HG03575 (cell line): Measurements from ENCODE around the gene DCUN1D2.
"Not testable (repeated sequence)": the region's sequence is repeated elsewhere in the genome, so short reads cannot be mapped to it uniquely, and the experiment has no call there.

Experiments used
- ATAC-seq: cut with Tn5 transposase; IDR thresholded peaks from one replicate; pipeline ENCODE4 v1.9.1; 2021; ENCODE audit not compliant: unreplicated experiment, insufficient number of reproducible peaks, low FRiP score; ENCODE audit errors: extremely low read depth

DCUN1D2 gene

DNA sequence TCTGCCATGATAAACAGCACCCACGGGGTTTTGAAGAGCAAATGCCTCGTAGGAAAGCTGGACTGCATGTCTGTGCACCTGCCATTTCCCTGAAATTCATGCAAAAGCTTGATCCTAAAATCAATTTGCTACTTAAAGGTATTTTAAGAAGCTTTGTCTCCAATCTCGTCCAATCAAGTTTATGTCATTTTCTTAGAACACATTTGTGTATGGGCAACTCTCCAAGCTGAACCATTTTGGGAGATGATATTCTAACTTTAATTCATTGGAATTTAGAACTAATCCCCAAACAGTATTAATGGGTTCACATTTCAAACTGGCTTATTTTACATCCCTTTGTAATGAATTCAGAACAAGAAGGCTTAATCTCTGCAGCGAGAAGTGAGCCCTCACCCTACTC lies 38.0 kb downstream of the DCUN1D2 start:
- no peak for ATAC-seq

DNA sequence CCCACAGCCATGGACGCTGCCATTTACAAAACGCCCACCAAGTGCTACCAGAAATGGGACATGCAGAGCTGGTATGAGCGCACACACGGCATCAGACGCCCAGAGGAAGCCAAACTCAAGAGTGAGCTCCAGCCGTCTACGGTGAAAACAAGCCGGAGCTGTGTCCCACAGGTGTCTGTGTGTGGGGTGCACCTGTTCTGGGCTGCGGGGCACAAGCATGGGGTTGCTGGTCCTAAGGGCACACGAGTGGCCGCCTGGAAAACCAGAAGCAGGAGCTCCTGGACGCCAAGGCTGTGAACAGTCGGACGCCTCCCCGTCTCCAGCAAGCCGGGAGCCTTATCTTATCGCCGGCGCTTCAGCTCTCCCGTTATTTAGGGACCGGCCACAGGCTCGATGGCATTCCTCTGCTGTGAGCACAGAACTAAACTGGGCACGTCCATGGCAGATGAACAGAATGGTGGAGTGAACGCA lies 38.5 kb downstream of the DCUN1D2 start:
- ATAC-seq: no peak

DNA sequence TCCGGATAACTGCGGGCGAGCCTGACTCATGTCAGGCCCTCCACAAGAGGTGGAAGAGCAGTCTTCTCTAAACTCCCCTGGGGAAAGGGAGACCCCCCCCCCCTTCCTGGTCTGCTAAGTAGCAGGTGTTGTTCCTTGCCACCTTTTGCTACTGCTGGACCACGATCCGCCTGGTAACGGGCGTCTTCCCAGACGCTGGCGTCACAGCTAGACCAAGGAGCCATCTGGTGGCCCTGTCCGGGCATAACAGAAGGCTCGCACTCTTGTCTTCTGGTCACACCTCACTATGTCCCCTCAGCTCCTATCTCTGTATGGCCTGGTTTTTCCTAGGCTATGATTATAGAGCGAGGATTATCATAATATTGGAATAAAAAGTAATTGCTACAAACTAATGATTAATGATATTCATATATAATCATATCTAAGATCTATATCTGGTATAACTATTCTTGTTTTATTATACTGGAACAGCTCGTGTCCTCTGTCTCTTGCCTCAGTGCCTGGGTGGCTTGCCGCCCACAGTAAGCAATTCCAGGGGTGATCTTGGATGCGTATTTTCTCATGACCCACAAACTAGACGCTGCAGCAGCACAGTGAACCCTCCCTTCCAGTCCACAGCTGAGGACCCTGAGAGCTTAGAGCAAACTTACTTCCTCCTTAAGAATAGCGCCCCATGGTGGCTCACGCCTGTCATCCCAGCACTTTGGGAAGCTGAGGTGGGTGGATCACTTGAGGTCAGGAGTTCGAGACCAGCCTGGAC lies 39.5 kb downstream of the DCUN1D2 start:
- not testable (repeated sequence) for ATAC-seq

DNA sequence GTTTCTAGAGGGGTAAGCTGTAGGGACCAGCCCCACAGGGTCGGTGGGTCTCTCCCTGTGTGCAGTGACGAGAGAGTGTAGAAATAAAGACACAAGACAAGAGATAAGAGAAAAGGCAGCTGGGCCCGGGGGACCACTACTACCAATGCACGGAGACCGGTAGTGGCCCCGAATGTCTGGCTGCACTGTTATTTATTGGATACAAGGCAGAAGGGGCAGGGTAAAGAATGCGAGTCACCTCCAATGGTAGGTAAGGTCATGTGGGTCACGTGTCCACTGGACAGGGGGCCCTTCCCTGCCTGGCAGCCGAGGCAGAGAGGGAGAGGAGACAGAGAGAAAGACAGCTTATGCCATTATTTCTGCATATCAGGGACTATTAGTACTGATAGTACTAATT lies 40.2 kb downstream of the DCUN1D2 start:
- not testable (repeated sequence) for ATAC-seq

DNA sequence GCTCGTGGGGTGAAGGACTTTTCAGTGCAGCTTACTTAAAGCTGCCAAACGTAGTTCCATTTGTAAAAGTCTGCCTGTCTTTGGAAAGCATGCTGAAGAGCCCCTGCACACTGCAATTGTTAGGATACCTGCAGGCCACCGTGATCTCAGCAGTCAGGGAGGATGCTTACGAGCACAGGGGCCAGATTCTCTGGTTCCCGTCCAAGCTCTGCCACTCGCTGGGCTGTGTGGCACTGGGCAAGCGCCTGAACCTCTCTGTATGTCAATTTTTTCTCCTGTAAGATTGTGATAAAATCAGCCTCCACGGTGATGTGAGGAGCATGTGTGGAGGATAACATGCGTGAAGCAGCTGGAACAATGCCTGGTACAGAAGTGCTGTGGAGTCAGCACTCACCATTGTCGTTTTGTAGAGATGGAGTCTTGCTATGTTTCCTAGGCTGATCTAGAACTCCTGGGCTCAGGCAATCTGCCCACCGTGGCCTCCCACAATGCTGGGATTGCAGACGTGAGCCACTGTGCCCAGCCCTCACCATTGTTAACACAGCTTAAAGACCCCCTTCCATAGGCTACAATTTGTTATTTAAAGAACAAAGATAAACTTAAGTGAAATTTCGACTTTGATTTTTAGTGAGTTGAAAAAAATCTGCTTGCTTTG lies 40.7 kb downstream of the DCUN1D2 start:
- ATAC-seq: no peak

DNA sequence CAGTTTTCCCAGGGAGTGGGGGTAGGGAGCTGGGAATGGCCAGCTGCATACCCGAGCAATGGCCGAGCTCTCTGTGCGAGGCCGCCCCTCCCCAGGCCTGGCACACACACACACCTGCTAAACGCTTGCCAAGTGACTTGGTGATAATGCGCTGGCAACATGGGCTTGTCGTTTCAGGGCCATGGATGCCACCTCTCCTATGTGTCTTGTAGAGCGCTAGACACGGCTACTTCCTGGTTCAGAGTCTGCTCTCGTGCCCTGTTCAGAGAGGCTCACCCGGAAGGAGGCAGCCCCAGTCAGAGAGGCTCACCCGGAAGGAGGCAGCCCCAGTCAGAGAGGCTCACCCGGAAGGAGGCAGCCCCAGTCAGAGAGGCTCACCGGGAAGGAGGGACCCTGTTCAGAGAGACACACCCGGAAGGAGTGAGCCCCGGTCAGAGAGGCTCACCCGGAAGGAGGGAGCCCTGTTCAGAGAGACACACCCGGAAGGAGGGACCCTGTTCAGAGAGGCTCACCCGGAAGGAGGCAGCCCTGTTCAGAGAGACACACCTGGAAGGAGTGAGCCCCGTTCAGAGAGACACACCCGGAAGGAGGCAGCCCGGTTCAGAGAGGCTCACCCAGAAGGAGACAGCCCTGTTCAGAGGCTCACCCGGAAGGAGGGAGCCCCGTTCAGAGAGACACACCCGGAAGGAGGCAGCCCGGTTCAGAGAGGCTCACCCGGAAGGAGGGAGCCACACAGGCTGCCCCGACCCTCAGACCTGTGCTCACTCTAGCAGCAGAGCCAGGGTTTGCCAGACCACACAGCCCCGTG lies 41.4 kb downstream of the DCUN1D2 start:
- ATAC-seq: no peak

DNA sequence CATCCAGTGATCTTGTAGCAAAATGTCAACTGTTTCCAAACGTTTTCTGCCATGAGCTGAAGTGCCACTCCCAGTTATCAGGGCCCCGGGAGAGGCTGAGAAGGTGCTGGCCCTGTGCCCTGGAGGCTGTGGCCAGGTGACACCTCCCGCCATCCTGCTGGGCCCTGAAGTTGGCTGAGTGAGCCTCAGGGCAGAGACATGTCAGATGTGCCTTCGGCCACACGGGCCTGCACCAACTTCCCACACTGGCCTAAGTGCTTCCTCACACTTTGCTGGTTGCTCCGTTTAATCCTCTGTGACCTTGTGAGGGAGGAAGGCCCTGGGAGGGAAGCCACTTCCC lies 42.0 kb downstream of the DCUN1D2 start:
- no peak for ATAC-seq

DNA sequence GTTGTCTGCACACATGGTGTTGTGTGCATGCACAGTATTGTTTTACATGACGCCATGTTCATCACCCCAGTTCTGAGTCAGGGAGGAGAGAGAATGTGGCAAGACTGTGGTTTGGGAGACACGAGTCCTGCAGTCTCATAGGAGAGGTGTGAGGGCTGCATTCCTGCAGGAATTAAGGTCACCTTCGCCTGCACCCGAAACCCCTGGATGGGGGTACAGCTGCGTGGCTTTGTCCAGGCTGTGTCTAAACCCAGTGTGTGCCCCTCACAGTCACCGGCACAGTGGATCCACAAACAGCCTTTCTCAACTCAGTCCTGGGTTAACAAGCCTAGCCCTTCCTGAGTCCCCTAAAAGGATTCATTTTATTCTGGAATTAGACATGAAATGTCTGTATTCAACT lies 42.9 kb downstream of the DCUN1D2 start:
- ATAC-seq: no peak

DNA sequence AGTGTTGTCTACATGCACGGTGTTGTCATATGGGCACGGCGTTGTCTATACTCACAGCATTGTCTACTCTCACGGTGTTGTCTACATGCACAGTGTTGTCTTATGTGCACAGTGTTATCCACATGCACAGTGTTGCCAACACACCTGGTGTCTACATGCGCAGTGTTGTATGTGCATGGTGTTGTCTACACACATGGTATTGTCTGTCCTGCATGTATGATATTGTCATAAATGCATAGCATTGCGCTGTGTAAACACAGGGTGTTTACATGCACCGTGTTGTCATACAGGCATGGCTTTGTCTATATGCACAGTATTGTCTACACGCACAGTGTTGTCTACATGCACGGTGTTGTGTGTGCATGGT lies 44.0 kb downstream of the DCUN1D2 start:
- ATAC-seq: no peak

DNA sequence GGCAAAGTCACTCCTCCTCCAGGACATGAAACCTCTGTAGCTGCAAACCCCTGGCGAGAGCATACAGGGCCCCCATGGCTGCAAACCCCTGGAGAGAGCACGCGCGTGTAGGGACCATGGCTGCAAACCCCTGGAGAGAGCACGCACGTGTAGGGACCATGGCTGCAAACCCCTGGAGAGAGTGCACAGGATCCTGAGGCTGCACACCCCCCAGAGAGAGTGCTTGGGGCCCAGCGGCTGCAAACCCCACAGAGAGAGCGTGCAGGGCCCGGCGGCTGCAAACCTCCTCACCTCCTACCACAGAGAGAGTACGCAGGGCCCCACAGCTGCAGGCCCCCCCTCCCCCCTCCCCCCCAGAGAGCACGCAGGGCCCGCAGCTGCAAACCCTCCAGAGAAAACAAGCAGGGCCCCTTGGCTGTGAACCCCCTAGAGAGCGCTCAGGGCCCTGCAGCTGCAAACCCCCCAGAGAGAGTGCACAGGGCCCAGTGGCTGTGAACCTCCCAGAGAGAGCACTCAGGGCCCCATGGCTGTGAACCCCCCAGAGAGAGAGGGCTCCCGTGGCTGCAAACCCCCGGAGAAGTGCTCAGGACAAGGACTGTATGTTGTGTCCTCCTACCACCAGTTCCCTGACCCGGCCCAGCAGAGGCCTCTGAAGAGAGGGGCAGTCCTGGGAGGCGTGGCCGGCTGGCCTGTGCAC lies 44.6 kb downstream of the DCUN1D2 start:
- ATAC-seq: no peak

DNA sequence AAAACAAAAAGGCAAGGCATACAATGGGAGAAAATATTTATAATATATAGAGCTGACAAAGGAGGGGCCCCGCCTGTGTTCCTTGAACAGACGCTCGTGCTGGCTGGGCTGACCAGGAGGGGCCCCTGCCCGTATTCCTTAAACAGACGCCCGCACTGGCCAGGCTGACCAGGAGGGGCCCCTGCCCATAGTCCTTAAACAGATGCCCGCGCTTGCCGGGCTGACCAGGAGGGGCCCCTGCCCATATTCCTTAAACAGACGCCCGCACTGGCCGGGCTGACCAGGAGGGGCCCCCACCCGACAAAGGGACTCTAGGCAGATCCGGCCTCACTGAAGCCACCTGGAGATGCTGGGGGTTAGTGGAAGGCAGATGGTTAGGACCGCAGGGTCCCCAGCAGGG lies 46.5 kb downstream of the DCUN1D2 start:
- ATAC-seq: no peak

DNA sequence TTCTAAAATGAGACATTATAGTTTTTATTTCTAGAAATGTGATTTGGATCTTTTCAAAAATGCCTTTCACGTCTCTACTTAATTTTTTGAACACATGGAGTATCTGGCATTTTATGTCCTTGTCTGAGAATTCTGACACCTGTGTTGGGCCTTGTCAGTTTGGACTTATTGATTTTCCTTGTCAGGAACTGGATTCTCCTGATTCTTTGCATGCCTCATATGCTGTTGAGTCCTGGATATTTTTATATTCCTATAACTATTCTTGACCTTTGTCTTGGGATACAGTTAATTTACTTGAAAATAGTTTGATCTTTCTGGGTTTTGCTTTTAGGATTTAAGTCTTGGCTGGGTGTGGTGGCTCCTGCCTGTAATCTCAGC lies 47.5 kb downstream of the DCUN1D2 start:
- no peak for ATAC-seq

DNA sequence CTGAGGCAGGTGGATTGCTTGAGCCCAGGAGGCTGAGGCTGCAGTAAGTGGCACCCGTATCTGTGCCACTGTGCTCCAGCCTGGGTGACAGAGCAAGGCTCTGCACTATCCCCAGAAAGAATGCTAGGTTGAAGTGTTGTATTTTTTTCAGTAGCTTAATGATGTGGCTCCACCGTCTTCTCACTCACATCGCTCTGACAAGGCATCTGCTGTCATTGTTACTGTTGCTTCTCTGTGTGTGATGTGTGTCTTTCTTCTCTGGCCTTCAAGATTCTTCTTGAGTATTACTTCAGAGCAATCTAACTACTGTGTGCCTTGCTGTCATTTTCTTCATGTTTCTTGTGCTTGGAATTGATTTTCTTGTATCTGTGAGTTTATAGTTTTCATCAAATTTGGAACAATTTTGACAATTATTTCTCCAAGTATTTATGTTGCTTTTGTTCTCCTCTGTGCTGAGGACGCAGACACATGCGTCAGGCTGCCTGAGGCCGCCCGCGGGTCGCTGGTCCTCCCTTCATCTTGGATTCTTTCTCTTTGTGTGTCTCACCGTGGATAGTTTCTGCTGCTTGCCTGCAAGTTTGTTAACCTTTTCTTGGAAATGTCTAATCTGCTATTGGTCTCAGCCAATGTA lies 48.0 kb downstream of the DCUN1D2 start:
- ATAC-seq: no peak

DNA sequence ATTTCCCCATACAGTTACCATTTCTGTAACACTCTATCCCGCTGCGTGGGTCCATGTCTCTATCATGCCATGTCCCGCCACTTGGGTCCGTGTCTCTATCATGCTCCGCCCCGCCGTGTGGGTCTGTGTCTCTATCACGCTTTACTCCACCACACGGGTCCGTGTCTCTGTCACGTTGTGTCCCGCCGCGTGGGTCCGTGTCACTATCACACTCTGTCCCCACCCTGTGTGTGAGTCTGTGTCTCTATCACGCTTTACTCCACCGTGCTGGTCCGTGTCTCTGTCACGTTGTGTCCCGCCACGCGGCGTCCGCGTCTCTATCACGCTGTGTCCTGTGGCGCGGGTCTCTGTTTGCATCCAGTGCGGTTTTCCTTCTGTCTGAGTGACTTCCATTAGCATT lies 48.9 kb downstream of the DCUN1D2 start:
- no peak for ATAC-seq

DNA sequence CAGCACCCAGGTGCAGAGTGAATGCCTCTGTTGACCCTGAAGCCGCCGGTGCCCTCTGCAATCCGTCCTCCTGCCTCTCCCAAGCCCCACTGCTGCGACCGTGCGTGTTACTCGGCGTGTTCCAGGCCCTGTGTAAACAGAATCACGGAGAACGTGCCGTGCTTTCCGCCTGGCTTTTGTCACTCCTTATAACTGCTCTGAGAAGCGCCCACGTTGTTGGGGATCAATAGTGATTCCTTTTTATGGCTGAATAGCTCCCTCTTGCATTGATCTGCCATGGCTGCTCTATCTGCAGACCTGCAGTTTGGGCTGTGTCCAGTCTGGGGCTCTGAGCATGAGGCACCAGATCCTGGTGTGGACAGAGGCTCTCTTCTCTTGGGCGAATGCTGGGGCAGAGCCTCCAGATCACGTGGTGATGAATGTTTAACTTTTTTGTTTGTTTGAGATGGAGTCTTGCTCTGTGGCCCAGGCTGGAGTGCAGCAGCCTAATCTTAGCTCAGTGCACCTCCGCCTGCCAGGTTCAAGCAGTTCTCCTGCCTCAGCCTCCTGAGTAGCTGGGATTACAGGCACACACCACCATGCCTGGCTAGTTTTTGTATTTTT lies 53.0 kb downstream of the DCUN1D2 start:
- no peak for ATAC-seq

DNA sequence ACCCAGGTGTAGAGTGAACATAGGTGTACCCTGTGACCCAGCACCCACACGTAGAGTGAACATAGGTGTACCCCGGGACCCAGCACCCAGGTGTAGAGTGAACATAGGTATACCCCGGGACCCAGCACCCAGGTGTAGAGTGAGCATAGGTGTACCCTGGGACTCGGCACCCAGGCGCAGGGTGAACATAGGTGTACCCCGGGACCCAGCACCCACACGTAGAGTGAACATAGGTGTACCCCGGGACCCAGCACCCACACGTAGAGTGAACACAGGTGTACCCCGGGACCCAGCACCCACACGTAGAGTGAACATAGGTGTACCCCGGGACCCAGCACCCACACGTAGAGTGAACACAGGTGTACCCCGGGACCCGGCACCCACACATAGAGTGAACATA lies 53.6 kb downstream of the DCUN1D2 start:
- ATAC-seq: not testable (repeated sequence)

DNA sequence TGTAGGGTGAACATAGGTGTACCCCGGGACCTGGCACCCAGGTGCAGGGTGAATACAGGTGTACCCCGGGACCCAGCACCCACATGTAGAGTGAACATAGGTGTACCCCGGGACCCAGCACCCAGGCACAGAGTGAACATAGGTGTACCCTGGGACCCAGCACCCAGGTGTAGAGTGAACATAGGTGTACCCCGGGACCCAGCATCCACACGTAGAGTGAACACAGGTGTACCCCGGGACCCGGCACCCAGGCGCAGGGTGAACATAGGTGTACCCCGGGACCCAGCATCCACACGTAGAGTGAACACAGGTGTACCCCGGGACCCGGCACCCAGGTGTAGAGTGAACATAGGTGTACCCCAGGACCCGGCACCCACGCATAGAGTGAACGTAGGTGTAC lies 54.6 kb downstream of the DCUN1D2 start:
- ATAC-seq: not testable (repeated sequence)

DNA sequence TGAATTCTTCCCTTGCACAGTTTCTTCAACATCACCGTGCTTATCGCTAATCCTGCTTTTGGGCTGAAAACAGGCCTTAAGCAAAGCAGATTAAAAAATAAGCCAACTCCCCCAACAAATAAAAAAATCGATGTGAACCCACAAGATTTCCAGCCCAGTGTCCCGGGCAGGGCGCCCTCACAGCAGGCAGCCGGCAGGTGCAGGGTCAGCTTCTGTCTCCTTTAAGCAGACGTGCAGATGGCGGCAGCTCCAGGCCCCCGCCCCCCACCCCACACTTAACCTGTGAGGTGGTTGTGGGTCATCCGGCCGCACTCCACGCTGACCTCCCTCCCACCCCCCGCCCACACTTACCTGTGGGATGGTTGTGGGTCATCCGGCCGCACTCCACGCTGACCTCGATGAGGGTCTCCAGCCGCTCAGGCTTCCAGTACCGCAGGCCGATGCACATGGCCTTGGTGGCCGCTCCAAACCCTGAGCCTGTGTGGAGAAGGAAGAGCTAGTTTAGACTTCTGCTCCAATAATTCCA lies 57.1 kb downstream of the DCUN1D2 start:
- no peak for ATAC-seq
